Measurements from ENCODE around the gene MFSD12. TPM values are rescaled to one million over a fixed set of nuclear protein-coding genes. Genes with fewer than 3 reads are reported as not detected.

MFSD12 gene
- total RNA-seq, 1 donor from 2014 or later, result 76.9 TPM

DNA sequence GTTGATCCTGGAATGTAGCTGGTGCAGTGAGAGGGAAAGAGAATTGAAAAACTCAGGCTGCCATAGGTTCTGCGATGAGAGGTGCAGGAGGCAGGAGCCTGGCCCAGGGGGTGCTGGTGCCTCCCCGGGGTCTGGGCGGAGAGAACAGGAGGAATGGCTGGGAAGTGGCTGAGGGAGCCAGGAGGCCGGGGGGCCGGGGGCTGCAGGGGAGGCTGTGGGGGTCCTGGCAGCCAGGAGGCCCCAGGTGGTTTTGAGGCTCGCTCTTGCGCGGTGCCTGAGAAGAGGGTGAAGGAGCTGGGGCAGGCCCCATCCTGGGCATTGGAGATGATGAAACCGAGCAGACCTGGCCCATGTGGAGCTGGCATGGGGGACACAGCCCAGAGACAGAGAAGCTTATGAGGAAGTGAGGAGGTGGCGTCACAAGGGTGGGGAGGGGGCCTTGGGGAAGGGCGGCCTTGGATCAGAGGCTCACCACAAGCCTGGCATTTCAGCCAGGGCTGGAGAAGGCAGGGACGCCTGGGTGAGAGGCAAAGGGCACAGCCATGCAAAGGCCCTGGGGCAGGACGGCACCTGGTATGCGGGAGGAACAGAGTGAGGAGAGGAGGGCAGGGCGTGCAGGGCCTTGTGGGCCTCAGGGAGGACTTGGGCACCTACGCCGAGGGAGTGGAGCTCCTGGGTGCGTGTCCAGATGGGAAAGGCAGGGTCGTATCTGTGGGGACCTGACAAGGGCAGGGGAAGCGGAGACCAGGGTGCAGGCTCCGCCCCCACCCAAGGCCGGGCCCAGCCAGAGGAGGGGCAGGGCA, 19.7 kb downstream of the MFSD12 start:
- Mint-ChIP-seq H3K4me3 (no peak overlapping the region), H3K9me3 (no peaks in the 10 kb centered on the region), H3K27ac (no peak overlapping the region), H3K36me3 (ENCODE audit: low read depth) (peaks cover 48% of the 10 kb centered on the region), H3K4me1 (no peaks in the 10 kb centered on the region), H3K27me3 (no peaks in the 10 kb centered on the region)
- DNase-seq (no peak), ATAC-seq (ENCODE audit: low read depth) (no peak)
- POLR2A ChIA-PET, result interaction anchor here (0.9 kb wide), 1 partner anchor 21 kb away, joined by 6 read pairs; no protein-coding TSS in a partner anchor
- CTCF ChIA-PET, result no interaction called here
- intact Hi-C loops (cut with micrococcal nuclease), result no loop called here
- TF ChIP-seq CTCF (IDR thresholded peaks at IDR 0.05), result no peak

GRCh38 chr19:3537101-3537437, 20.3 kb downstream of the MFSD12 start:
- no peaks in the 10 kb centered on the region for H3K27me3 Mint-ChIP-seq
- ChIA-PET POLR2A (interaction anchor here (0.6 to 0.9 kb wide), 3 partner anchors 21 to 228 kb away, joined by 3 to 7 read pairs (median 6); partner anchors contain the start of gene DOHH), CTCF (no interaction called here)
- no peaks in the 10 kb centered on the region for H3K9me3 Mint-ChIP-seq
- intact Hi-C loops (cut with micrococcal nuclease), result no loop called here
- ATAC-seq (ENCODE audit: low read depth) (no peak), DNase-seq (no peak)
- peaks cover 49% of the 10 kb centered on the region for H3K36me3 Mint-ChIP-seq (ENCODE audit: low read depth)
- H3K27ac Mint-ChIP-seq, result no peak overlapping the region
- no peaks in the 10 kb centered on the region for H3K4me1 Mint-ChIP-seq
- H3K4me3 Mint-ChIP-seq, result no peak overlapping the region
- no peak for TF ChIP-seq CTCF (IDR thresholded peaks at IDR 0.05)

DNA sequence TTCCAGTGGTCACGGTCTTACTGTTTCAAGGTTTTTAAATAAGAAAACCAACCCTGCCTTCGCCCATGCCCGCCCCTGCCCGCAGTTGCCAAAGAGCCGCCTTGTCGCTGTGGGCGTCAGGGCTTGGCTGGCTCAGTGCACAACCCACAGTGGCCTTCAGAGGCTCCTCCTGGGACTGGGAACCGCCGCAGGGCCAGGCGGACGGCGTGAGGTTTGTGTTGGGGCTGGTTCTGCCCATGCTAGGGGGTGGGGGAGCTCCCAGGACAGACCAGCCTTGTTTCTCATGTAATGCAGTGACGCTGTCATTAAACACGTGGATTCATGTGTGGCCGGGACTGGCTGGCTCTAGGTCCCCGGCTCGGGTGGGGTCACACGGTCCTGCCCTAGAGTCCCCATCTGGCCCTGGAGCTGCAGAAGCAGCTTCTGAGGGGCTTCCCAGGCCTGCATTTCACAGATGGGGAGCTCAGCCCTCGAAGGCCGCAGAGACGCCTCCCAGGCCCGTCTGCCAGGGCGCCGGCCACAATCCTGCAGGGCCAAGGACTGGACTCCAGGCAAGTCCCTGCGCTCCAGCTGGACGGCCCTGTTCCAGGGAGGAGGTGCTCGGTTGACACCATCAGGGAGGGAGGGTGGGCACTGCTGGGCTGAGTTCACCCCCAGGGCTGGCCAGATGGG, 20.8 kb downstream of the MFSD12 start:
- TF ChIP-seq CTCF (IDR thresholded peaks at IDR 0.05), result no peak
- peaks cover 49% of the 10 kb centered on the region for H3K36me3 Mint-ChIP-seq (ENCODE audit: low read depth)
- no peak overlapping the region for H3K27ac Mint-ChIP-seq
- ATAC-seq (ENCODE audit: low read depth), result no peak
- no peaks in the 10 kb centered on the region for H3K9me3 Mint-ChIP-seq
- H3K4me3 Mint-ChIP-seq, result no peak overlapping the region
- no peaks in the 10 kb centered on the region for H3K27me3 Mint-ChIP-seq
- DNase-seq, result no peak
- ChIA-PET CTCF (no interaction called here), POLR2A (interaction anchor here (0.6 to 0.8 kb wide), 2 partner anchors 36 to 229 kb away, joined by 3 to 7 read pairs; partner anchors contain the start of gene DOHH)
- intact Hi-C loops (cut with micrococcal nuclease), result no loop called here
- no peaks in the 10 kb centered on the region for H3K4me1 Mint-ChIP-seq

- POLR2A ChIA-PET, result no interaction called here
These were observed 21.4 kb downstream of the MFSD12 start for GRCh38 chr19:3535981-3536380.

More at GRCh38 chr19:3535981-3536380, 21.4 kb downstream of the MFSD12 start:
- no peak overlapping the region for H3K4me3 Mint-ChIP-seq
- DNase-seq (no peak), ATAC-seq (ENCODE audit: low read depth) (no peak)
- TF ChIP-seq CTCF (IDR thresholded peaks at IDR 0.05), result no peak
- H3K27ac Mint-ChIP-seq, result no peak overlapping the region
- intact Hi-C loops (cut with micrococcal nuclease), result no loop called here
- H3K4me1 Mint-ChIP-seq, result no peaks in the 10 kb centered on the region
- CTCF ChIA-PET, result no interaction called here
- no peaks in the 10 kb centered on the region for H3K9me3 Mint-ChIP-seq
- peaks cover 49% of the 10 kb centered on the region for H3K36me3 Mint-ChIP-seq (ENCODE audit: low read depth)
- no peaks in the 10 kb centered on the region for H3K27me3 Mint-ChIP-seq

Measured in activated B cell treated with CpG ODN at 0.5 μM for 24 hours (primary cell).